SK-N-MC (cell line): Measurements from ENCODE around the gene SMURF1.
"Not testable (repeated sequence)": the region's sequence is repeated elsewhere in the genome, so short reads cannot be mapped to it uniquely, and the experiment has no call there.

Experiments used
- DNase-seq: peaks from one replicate; pipeline ENCODE4 v3.0.0-alpha.2; 2011; ENCODE audit warnings: low read depth, low spot score
- H3K27ac ChIP-seq: fragments of 200-600 bp; sonication (generic); 2 replicates; pipeline ENCODE4 v1.5.1; 2016; ENCODE audit warnings: mixed run types
- H3K36me3 ChIP-seq: fragments of 200-600 bp; sonication (generic); 2 replicates; pipeline ENCODE4 v1.6.1; 2017; ENCODE audit warnings: antibody characterized with exemption, low read length, mixed read lengths; ENCODE audit not compliant: insufficient read depth
- H3K4me3 ChIP-seq: fragments of 200-600 bp; sonication (generic); 2 replicates; pipeline ENCODE4 v1.5.1; 2016
- H3K9ac ChIP-seq: fragments of 200-600 bp; sonication (generic); 2 replicates; pipeline ENCODE4 v1.8.0; 2017; ENCODE audit warnings: mixed run types, mixed read lengths; ENCODE audit not compliant: insufficient read length
- H3K9me3 ChIP-seq: fragments of 200-600 bp; sonication (generic); 2 replicates; pipeline ENCODE4 v1.6.1; 2017; ENCODE audit warnings: low read depth, mild to moderate bottlenecking, antibody characterized with exemption, low read length, moderate library complexity, mixed read lengths
- EZH2 ChIP-seq: fragments of 200-600 bp; sonication (generic); IDR thresholded peaks from one replicate; pipeline ENCODE4 v1.6.1; 2017; ENCODE audit warnings: antibody characterized with exemption
- FOXP2 ChIP-seq: optimal IDR thresholded peaks from 2 replicates; pipeline ENCODE3; 2011; ENCODE audit warnings: mild to moderate bottlenecking, moderate library complexity; ENCODE audit not compliant: insufficient read depth; ENCODE audit errors: extremely low read length, control extremely low read depth
- POLR2AphosphoS5 ChIP-seq: IDR thresholded peaks from 2 replicates; pipeline ENCODE4 v1.6.1; 2012; ENCODE audit warnings: mild to moderate bottlenecking, low read depth, low read length, borderline replicate concordance

SMURF1 gene

GRCh38 chr7:99111591-99111990 is 32.3 kb downstream of the SMURF1 start:
- no peak overlapping the region for H3K4me3 ChIP-seq
- TF ChIP-seq EZH2: no peak
- TF ChIP-seq POLR2AphosphoS5: no peak
- TF ChIP-seq FOXP2: no peak
- no peak overlapping the region for H3K9ac ChIP-seq
- DNase-seq: no peak
- peaks cover 19% of the 10 kb centered on the region for H3K36me3 ChIP-seq
- no peak overlapping the region for H3K27ac ChIP-seq
- no peaks in the 10 kb centered on the region; the same call in 1 of the 2 replicates for H3K9me3 ChIP-seq

- no peak overlapping the region for H3K9ac ChIP-seq
Observed at GRCh38 chr7:99109108-99110051, 34.5 kb downstream of the SMURF1 start.

GRCh38 chr7:99108613-99109012 is 35.3 kb downstream of the SMURF1 start:
- Histone ChIP-seq H3K36me3 (peaks cover 19% of the 10 kb centered on the region), H3K9me3 (no peaks in the 10 kb centered on the region), H3K27ac (no peak overlapping the region), H3K9ac (no peak overlapping the region), H3K4me3 (no peak overlapping the region)
- DNase-seq: no peak
- TF ChIP-seq POLR2AphosphoS5 (no peak), FOXP2 (no peak), EZH2 (no peak)

More at GRCh38 chr7:99109108-99110051, 34.5 kb downstream of the SMURF1 start:
- H3K27ac ChIP-seq: no peak overlapping the region
- no peak for DNase-seq
- no peak overlapping the region for H3K4me3 ChIP-seq
- TF ChIP-seq POLR2AphosphoS5 (no peak), FOXP2 (no peak), EZH2 (no peak)
- peaks cover 19% of the 10 kb centered on the region for H3K36me3 ChIP-seq
- no peaks in the 10 kb centered on the region for H3K9me3 ChIP-seq

DNA sequence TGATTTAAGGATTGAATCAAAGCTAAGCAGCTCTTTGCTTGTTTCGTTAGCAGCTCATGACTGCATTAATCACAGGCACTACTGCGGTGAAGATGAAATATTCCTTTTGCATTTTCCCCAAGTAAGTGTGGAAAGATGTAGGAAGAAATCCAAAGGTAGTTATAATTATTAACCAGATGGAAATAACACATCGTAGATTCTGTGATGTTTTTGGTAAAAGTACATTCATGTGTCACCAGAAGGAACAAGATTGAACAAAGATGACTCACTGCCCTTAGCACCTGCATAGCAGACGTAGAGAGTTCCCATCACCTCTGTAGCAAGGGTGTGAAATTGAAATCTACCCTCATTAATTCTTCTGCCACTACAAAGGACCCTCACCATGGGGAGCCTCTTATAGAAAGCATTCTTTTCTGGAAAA is 37.1 kb downstream of the SMURF1 start:
- no peaks in the 10 kb centered on the region for H3K9me3 ChIP-seq
- H3K36me3 ChIP-seq: peaks cover 8% of the 10 kb centered on the region
- H3K27ac ChIP-seq: no peak overlapping the region
- no peak overlapping the region for H3K4me3 ChIP-seq
- no peak overlapping the region for H3K9ac ChIP-seq
- DNase-seq: no peak
- no peak for TF ChIP-seq EZH2
- TF ChIP-seq POLR2AphosphoS5: no peak

DNA sequence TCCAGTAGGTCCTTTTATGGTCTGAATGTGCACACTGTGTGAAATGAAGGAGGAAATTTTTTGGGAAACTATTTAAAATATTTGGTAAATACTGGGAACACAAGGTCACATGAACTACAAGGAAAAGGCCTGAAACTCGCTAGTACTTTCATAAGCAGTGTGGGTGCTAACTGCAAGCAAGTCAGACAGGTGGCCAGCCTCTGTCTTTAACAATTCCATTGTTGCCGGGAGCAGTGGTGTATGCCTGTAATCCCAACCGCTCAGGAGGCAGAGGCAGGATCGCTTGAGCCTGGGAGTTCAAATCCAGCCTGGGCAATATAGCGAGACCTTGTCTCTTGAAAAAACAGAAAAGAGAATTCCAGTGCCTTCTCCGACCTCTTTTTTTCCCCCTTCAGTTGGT is 37.5 kb downstream of the SMURF1 start:
- no peak overlapping the region for H3K9ac ChIP-seq
- peaks cover 4% of the 10 kb centered on the region; the same call in 1 of the 2 replicates for H3K36me3 ChIP-seq
- no peaks in the 10 kb centered on the region for H3K9me3 ChIP-seq
- H3K27ac ChIP-seq: no peak overlapping the region
- H3K4me3 ChIP-seq: no peak overlapping the region
- TF ChIP-seq EZH2 (no peak), POLR2AphosphoS5 (no peak), FOXP2 (no peak)
- no peak for DNase-seq

GRCh38 chr7:99105756-99106155 is 38.2 kb downstream of the SMURF1 start:
- no peaks in the 10 kb centered on the region for H3K9me3 ChIP-seq
- no peak for TF ChIP-seq POLR2AphosphoS5
- TF ChIP-seq FOXP2: no peak
- no peak for TF ChIP-seq EZH2
- H3K9ac ChIP-seq: no peak overlapping the region
- no peak for DNase-seq
- no peak overlapping the region for H3K27ac ChIP-seq
- H3K36me3 ChIP-seq: peaks cover 4% of the 10 kb centered on the region; the same call in 1 of the 2 replicates
- no peak overlapping the region for H3K4me3 ChIP-seq

DNA sequence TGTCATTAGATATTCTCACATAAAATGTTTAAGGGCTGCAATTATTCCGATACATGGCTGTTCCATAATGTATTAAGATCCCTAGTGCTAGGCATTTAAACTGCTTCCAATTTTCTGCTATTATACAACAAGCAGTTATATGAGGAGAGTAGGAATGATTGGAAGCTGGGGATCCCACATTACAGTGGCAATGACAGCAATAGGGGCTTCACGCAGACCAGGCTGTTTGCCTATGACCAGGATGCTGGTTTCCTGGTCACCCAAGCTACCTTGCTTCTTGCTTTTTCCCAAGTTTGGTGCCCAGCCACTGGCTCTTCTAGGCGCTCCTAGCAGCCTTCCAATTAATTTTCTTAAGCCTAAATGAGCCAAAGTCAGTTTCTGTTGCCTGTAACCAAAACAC is 39.3 kb downstream of the SMURF1 start:
- Histone ChIP-seq H3K9ac (no peak overlapping the region), H3K4me3 (no peak overlapping the region), H3K27ac (no peak overlapping the region), H3K9me3 (no peaks in the 10 kb centered on the region), H3K36me3 (peaks cover 10% of the 10 kb centered on the region; the same call in 1 of the 2 replicates)
- no peak for TF ChIP-seq POLR2AphosphoS5
- no peak for TF ChIP-seq EZH2
- no peak for DNase-seq

DNA sequence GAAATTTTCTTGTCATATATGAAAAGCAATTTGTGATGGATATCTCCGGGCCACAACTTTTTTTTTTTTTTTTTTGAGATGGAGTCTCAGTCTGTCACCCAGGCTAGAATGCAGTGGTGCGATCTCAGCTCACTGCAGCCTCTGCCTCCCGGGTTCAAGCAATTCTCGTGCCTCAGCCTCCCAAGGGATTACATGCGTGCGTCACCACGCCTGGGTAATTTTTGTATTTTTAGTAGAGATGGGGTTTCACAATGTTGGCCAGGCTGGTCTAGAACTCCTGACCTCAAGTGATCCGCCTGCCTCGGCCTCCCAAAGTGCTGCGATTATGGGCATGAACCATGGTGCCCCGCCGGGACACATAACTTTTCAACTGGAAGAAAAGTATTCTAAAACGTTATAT is 40.1 kb downstream of the SMURF1 start:
- H3K27ac ChIP-seq: not testable (repeated sequence)

More for the DNA sequence above, 40.1 kb downstream of the SMURF1 start:
- peaks cover 10% of the 10 kb centered on the region; the same call in 1 of the 2 replicates for H3K36me3 ChIP-seq
- not testable (repeated sequence) for H3K9me3 ChIP-seq, H3K9ac ChIP-seq, H3K4me3 ChIP-seq, DNase-seq
